HG02970 (cell line): Measurements from ENCODE around the gene SAFB2.

Experiments
- ATAC-seq: cut with Tn5 transposase; IDR thresholded peaks from one replicate; pipeline ENCODE4 v1.9.1; 2021; ENCODE audit warnings: mild to moderate bottlenecking, moderate library complexity, moderate number of reproducible peaks; ENCODE audit not compliant: unreplicated experiment, low FRiP score

Gene SAFB2

DNA sequence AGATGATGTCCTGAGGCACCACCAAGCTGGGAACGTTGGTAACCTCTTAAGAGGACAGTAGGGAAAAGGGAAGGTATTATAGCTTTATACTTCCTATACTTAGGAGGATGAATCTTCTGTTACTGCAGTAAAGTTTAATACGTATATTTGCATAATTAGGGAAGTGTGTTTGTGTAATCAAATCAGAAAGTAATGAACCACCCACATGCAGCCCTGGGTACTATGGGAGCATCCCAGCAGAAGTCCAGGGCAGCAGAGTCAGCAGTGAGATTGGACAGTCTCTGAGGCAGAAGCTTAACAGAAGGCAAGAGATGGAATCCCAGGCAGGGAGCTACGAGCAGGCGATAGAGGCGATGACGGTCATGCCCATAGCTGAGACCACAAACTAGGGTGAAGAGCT lies 12.9 kb upstream of the SAFB2 start:
- no peak for ATAC-seq

GRCh38 chr19:5632657-5633056 lies 10.1 kb upstream of the SAFB2 start:
- no peak for ATAC-seq

DNA sequence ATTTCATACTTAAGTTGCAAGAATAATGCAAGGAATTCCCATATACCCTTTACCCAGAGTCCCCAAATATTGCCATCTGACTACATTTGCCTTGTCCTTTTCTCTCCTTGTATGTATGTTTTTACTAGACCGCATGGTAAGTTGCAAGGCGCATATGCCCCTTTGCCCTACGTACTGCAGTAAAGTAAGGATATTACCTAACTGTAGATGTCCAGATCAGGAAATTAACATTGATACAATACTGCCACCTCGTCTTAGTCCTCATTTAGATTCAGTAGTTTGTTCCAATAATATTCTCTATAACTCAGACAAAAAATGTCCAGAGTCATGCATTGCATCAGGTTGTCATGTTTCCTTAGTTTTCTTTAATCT lies 9.7 kb upstream of the SAFB2 start:
- no peak for ATAC-seq

DNA sequence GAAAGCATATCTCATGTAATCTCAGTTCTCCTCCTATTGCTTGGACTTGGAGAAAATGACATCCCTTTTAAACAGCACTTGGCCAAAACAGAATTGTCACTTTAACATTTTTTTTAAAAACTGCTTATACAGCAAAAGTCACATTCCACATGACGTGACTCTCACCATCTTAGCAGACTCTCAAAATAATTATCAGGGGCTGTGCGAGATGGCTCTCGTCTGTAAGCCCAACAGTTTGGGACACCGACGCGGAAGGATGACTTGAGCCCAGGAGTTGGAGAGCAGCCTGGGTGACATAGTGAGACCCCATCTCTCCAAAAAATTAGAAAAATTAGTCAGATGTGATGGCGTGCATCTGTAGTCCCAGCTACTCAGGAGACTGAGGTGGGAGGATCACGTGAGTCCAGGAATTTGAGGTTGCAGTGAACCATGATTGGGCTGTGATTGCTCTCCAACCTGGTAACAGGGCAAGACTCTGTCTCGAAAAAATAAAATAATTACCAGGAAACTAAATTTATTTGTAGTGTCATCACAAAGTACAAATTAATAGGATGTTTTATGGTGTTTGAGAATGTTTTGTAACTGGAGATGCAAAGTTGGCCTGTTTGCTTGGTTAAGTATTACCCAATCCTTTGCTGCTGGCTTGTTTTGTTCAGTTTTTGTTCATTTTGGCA lies 9.1 kb upstream of the SAFB2 start:
- ATAC-seq = no peak

DNA sequence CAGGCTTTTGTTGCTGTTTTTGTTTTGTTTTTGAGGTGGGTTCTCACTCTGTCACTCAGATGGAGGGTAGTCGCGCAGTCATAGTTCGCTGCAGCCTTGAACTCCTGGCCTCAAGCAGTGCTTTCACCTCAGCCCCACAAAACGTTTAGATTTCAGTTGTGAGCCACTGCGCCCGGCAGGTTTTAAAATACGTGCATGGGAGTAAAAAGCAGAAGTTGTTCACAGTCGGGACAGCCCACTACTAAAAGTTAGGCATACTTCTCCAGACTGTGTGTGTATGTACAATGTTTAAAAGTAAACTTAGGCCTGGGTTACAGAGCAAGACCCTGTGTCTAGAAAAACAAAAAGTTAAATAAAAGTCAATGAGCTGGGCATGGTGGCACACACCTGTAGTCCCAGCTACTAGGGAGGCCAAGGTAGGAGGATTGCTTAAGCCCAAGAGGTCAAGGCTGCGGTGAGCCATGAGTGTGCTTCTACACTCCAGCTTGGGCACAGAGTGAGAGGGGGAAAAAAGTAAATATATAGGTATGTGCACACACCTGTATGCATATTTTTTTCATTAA lies 6.4 kb upstream of the SAFB2 start:
- no peak for ATAC-seq

GRCh38 chr19:5628461-5628860 lies 5.9 kb upstream of the SAFB2 start:
- ATAC-seq = no peak

- no peak for ATAC-seq
Measured at GRCh38 chr19:5627395-5627904, 4.9 kb upstream of the SAFB2 start.

DNA sequence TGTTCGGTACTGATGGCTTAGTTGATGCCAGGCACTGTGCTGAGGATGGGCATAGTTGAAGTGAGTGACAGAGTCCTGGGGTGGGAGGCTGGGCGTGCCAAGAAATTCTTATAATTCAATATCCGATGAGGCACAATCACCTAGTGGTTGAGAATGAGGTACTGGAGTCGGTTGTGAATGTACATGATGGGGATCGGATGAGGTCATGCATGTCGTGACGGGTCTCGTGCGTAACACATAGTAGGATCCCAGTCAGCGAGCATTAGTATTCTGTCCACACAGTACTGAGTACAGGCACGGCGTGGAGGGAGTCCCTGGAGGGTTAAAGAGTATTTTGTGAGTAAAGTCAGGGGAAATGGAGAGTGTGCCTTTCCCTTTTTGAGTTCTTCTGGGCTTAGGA lies 3.1 kb upstream of the SAFB2 start:
- no peak for ATAC-seq

DNA sequence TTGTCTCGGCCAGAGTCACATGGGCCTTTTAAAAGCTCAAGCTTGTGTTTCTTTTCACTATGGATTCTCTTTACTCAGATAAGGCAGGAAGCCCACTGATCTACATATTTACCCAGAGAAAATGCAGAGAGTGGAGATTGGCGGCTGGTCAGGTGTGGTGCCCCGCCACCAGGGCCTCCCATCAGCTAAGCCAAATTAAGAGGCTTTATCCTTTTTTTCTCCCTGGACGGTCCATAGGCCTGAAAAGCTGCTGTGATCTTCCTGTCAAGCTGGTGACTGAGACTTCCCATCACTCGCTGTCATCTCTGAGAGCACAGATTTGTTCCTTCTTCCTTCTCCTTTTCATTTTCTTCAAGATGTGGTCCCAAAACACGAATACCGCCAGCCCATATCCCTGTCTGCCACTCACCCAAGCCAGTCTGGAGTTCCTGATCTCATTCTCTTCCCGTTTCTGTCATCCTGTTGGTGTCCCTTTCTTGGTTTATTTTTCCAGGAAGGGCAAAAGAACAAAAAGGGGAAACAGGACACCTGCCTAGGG lies 2.2 kb upstream of the SAFB2 start:
- ATAC-seq = no peak

DNA sequence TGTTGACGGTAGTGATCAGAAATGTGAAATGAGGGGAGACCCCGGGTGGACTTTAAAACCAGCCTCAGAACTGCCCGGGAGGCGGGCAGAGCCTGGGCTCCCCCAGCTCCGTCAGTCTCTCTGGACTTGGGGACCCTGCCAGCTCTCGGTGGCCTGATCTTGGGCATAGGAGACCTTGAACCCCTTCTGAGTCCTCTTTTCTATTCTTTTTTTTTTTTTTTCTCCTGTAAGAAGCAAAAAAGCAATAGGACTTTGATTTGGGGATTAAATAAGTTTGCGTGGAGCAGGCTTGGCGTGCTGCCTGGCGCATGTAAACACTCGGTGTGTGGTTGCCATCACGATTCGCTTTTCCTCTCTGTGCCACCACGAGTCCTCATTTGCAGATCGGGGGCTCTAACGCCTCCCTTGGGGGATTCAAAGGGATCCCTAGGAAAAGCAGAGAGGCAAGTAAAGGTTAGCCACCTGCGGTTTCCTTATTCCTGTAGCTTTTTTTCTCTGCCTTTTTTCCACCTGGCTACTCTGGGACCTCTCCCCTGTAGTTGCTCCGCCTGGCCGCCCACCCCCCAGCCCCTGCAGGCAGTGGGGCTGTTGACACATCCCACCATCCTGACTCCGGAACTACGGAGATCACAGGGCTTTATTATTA lies 1.6 kb upstream of the SAFB2 start:
- no peak for ATAC-seq

- ATAC-seq = no peak
Measured at GRCh38 chr19:5623397-5624017, 931 bp upstream of the SAFB2 start.

- no peak for ATAC-seq
Measured at GRCh38 chr19:5621945-5622464, 571 bp downstream of the SAFB2 start.

DNA sequence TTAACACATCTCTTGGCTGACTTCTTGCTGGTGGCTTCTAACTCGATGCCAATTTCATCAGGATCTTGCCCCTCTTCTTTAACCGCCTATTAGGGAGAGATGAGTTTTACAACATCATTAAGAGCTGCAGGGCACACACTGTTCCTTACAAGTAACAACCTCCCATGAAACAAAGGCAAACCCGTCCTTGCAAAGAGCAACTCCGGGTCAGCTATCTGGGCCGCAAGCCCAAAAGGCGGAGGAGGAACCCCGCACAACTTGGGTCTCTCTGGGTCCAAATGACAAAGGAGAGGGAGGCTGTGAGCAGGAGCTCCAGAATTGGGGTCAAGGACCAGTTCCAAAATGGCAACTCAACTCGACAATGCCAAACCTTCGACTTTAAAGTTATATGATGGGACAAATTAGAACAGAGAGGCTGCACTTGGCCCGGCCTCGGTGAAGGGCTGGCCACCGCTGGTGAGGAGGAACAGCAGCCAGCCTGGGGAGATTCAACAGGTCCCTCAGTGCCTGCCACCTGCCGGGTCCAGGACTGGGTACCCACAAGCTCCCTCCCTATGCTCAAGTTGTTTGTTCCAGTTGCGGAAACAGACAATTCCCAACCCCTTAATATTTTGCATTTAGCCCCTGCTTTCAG lies 1.1 kb downstream of the SAFB2 start:
- no peak for ATAC-seq

GRCh38 chr19:5619946-5620345 lies 2.6 kb downstream of the SAFB2 start:
- no peak for ATAC-seq

- ATAC-seq = no peak
Measured at GRCh38 chr19:5618591-5618990, 4.0 kb downstream of the SAFB2 start.

DNA sequence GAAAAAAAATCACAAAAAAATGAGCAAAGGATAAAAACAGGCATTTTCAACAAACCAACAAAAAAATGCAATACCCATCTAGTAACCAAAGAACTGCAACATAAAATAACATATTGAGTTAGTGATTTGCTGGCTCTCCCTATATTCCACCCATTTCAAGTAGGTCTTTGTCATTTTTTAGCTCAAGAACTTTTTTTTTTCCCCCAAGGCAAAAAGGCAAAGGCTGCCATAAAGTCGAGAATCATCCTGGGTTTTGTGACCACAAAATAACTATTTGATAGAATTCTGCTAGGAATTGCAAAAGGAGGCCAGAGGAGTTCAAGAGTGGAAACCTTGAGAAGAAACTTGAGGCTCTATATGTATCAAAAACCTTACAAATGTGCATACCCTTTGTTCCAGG lies 5.5 kb downstream of the SAFB2 start:
- ATAC-seq = no peak

DNA sequence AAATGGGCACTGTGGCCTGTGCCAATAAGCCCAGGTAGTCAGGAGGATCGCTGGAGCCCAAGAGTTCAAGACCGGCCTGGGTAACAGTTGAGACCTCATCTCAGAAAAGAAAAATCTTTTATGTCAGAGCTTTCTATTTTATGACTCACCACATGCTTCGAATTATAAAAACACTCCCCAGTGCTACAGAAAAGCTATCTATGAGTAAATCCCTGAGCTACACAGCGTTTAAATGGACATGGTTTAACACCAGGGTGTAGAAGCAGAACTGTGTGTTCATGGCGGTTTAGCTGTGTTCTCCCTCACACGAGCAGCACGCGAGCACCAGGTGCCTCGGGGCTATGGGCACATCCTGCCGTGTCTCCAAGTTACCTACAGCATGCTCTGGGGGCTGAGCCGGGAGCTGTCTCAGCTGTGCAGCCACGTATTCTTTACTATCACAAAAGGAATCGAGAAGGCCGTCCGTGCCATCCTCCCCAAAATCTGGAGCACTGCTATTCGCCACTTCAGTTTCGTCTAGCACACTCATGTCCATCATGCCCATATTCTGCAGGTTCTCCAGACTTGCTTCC lies 6.7 kb downstream of the SAFB2 start:
- no peak for ATAC-seq

GRCh38 chr19:5612891-5613865 lies 9.4 kb downstream of the SAFB2 start:
- no peak for ATAC-seq

DNA sequence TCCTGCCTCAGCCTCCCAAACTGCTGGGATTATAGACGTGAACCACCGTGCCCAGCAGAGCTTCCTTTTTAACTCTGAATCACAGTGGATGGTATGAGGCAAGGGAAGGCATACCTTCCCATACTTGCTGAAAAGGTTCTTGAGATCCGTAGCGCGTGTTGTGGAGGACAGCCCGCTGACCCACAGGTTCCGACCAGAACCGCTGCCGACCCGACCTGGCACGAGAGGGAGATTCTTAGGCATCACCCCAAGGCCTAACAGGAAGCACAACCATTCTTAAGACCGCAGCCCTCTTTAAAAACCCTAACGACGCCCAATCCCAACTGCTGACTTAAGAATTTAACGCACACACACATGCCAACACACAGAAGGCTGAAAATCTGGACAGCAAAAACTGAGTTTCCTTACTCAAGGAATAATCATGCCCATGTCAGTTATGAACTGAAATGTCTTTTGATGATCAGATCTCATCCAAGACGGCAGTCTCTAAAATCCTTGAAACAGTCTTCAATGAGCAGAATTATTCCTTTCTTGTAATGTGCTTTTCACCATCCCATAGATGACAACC lies 12.6 kb downstream of the SAFB2 start:
- ATAC-seq = no peak
